Measurements from ENCODE around the gene SLC35G3. TPM values are rescaled to one million over a fixed set of nuclear protein-coding genes. Genes with fewer than 3 reads are reported as not detected.
"Not testable (repeated sequence)": the region's sequence is repeated elsewhere in the genome, so short reads cannot be mapped to it uniquely, and the experiment has no call there.

SLC35G3 gene
- total RNA-seq, 1 donor from 2014 or later: not detected

- H3K4me1 Mint-ChIP-seq (ENCODE audit: unreplicated experiment): peaks cover 9% of the 10 kb centered on the region
- peaks cover 3% of the 10 kb centered on the region for H3K27me3 Mint-ChIP-seq (ENCODE audit: unreplicated experiment)
- H3K27ac Mint-ChIP-seq (ENCODE audit: unreplicated experiment): no peak overlapping the region
- no peaks in the 10 kb centered on the region for H3K36me3 Mint-ChIP-seq (ENCODE audit: low read depth, unreplicated experiment)
- H3K4me3 Mint-ChIP-seq (ENCODE audit: unreplicated experiment): no peak overlapping the region
- H3K9me3 Mint-ChIP-seq (ENCODE audit: unreplicated experiment): no peaks in the 10 kb centered on the region
- TF ChIP-seq, protein P1, sequence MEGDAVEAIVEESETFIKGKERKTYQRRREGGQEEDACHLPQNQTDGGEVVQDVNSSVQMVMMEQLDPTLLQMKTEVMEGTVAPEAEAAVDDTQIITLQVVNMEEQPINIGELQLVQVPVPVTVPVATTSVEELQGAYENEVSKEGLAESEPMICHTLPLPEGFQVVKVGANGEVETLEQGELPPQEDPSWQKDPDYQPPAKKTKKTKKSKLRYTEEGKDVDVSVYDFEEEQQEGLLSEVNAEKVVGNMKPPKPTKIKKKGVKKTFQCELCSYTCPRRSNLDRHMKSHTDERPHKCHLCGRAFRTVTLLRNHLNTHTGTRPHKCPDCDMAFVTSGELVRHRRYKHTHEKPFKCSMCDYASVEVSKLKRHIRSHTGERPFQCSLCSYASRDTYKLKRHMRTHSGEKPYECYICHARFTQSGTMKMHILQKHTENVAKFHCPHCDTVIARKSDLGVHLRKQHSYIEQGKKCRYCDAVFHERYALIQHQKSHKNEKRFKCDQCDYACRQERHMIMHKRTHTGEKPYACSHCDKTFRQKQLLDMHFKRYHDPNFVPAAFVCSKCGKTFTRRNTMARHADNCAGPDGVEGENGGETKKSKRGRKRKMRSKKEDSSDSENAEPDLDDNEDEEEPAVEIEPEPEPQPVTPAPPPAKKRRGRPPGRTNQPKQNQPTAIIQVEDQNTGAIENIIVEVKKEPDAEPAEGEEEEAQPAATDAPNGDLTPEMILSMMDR (IDR thresholded peaks at IDR 0.05; ENCODE audit: unreplicated experiment): no peak
- DNase-seq (ENCODE audit: low spot score): no peak
Measured at GRCh38 chr17:35154196-35155165, 39.7 kb downstream of the SLC35G3 start.

DNA sequence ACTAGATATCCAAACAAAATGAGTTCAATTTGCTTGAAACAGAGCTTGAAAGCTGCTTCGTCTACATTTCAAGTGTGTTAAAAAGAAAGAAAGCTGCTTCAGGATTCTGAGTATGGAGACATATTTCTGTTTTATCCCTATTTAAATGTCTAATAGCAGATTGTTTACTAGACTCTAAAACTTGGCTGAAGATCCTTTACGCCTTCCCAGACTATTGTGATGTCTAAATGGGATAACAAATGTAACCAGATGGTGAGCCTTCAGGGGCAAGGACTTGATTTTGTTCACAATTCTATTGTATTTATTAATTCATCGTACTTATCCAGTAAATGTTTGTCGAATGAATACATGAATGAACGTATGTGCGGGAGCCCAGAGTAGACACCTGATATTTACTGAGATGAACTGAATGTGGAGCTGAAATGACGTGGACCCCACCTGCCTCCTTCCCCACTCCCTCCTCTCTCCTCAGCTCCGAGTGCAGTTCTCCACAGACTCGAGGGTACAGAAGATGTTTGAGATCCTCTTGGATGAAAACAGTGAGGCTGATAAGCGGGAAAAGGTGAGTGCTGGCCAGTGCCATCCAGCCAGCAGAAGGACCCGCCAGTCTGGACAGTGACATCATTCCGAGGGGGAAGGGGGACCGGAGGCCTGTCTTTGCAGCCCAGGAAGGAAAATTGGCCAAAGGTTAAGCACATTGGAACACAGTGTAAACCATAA is 41.6 kb downstream of the SLC35G3 start:
- DNase-seq (ENCODE audit: low spot score): no peak
- peaks cover 3% of the 10 kb centered on the region for H3K27me3 Mint-ChIP-seq (ENCODE audit: unreplicated experiment)
- H3K4me3 Mint-ChIP-seq (ENCODE audit: unreplicated experiment): no peak overlapping the region
- no peaks in the 10 kb centered on the region for H3K36me3 Mint-ChIP-seq (ENCODE audit: low read depth, unreplicated experiment)
- H3K27ac Mint-ChIP-seq (ENCODE audit: unreplicated experiment): no peak overlapping the region
- TF ChIP-seq, protein P1 (IDR thresholded peaks at IDR 0.05; ENCODE audit: unreplicated experiment): no peak
- H3K9me3 Mint-ChIP-seq (ENCODE audit: unreplicated experiment): no peaks in the 10 kb centered on the region
- H3K4me1 Mint-ChIP-seq (ENCODE audit: unreplicated experiment): peaks cover 25% of the 10 kb centered on the region

- not testable (repeated sequence) for H3K27ac Mint-ChIP-seq (ENCODE audit: unreplicated experiment); H3K4me3 Mint-ChIP-seq (ENCODE audit: unreplicated experiment); DNase-seq (ENCODE audit: low spot score); H3K27me3 Mint-ChIP-seq (ENCODE audit: unreplicated experiment); H3K36me3 Mint-ChIP-seq (ENCODE audit: low read depth, unreplicated experiment); H3K9me3 Mint-ChIP-seq (ENCODE audit: unreplicated experiment)
- peaks cover 31% of the 10 kb centered on the region for H3K4me1 Mint-ChIP-seq (ENCODE audit: unreplicated experiment)
Measured at GRCh38 chr17:35151080-35151479, 43.1 kb downstream of the SLC35G3 start.

- Mint-ChIP-seq H3K4me3 (ENCODE audit: unreplicated experiment) (no peak overlapping the region), H3K4me1 (ENCODE audit: unreplicated experiment) (peaks cover 31% of the 10 kb centered on the region), H3K27ac (ENCODE audit: unreplicated experiment) (no peak overlapping the region), H3K9me3 (ENCODE audit: unreplicated experiment) (no peaks in the 10 kb centered on the region), H3K36me3 (ENCODE audit: low read depth, unreplicated experiment) (no peaks in the 10 kb centered on the region), H3K27me3 (ENCODE audit: unreplicated experiment) (peaks cover 3% of the 10 kb centered on the region)
- DNase-seq (ENCODE audit: low spot score): no peak
- TF ChIP-seq, protein P1 (IDR thresholded peaks at IDR 0.05; ENCODE audit: unreplicated experiment): no peak
Measured at GRCh38 chr17:35149941-35150340, 44.3 kb downstream of the SLC35G3 start.

DNA sequence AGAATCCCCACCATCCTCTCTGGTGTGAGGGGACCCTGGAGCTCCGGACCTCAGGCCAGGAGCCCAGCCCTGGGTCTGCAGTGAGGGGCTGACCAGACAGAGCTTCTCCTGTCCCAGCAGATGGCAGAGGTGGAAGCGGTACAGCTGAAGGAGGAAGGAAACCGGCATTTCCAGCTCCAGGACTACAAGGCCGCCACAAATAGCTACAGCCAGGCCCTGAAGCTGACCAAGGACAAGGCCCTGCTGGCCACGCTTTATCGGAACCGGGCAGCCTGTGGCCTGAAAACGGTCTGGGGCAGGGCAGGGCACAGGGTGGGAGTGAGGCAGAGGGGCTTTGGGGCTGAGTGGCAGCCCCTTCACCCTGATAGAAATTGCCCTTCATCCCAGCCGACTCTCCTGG is 46.0 kb downstream of the SLC35G3 start:
- H3K9me3 Mint-ChIP-seq (ENCODE audit: unreplicated experiment): no peaks in the 10 kb centered on the region

More for the DNA sequence above, 46.0 kb downstream of the SLC35G3 start:
- no peaks in the 10 kb centered on the region for H3K36me3 Mint-ChIP-seq (ENCODE audit: low read depth, unreplicated experiment)
- peak; percentile 35 for DNase-seq (ENCODE audit: low spot score)
- H3K27me3 Mint-ChIP-seq (ENCODE audit: unreplicated experiment): peaks cover 3% of the 10 kb centered on the region
- no peak overlapping the region for H3K27ac Mint-ChIP-seq (ENCODE audit: unreplicated experiment)
- H3K4me3 Mint-ChIP-seq (ENCODE audit: unreplicated experiment): no peak overlapping the region
- TF ChIP-seq, protein P1 (IDR thresholded peaks at IDR 0.05; ENCODE audit: unreplicated experiment): no peak
- H3K4me1 Mint-ChIP-seq (ENCODE audit: unreplicated experiment): peaks cover 22% of the 10 kb centered on the region
